H9 (cell line): ENCODE data around the gene MUSK. TPM values are rescaled to one million over a fixed set of nuclear protein-coding genes. Genes with fewer than 3 reads are reported as not detected.

ENCODE experiments used
- DNase-seq: peaks from one replicate; pipeline ENCODE4 v3.0.0-alpha.2; 2017
- H2AFZ ChIP-seq: one replicate; pipeline ENCODE4 v1.6.1; 2013; ENCODE audit warnings: mild to moderate bottlenecking, low read length, control low read depth, moderate library complexity
- H2AK5ac ChIP-seq: 2 replicates; pipeline ENCODE4 v1.6.1; 2013; ENCODE audit warnings: low read length, control low read depth, mixed read lengths; ENCODE audit not compliant: insufficient read length
- H2BK120ac ChIP-seq: one replicate; pipeline ENCODE4 v1.6.1; 2013; ENCODE audit warnings: low read depth, mild to moderate bottlenecking, low read length, control low read depth, inconsistent platforms; ENCODE audit not compliant: poor library complexity, severe bottlenecking
- H2BK12ac ChIP-seq: 2 replicates; pipeline ENCODE4 v1.6.1; 2013; ENCODE audit warnings: low read length, control low read depth, mixed read lengths, low read depth; ENCODE audit not compliant: insufficient read length
- H2BK15ac ChIP-seq: 2 replicates; pipeline ENCODE4 v1.6.1; 2013; ENCODE audit warnings: low read depth, low read length, control low read depth
- H2BK20ac ChIP-seq: one replicate; pipeline ENCODE4 v1.6.1; 2013; ENCODE audit warnings: low read depth, mild to moderate bottlenecking, low read length, control low read depth, inconsistent platforms; ENCODE audit not compliant: poor library complexity, severe bottlenecking
- H2BK5ac ChIP-seq: 2 replicates; pipeline ENCODE4 v1.6.1; 2013; ENCODE audit warnings: low read length, control low read depth, mixed read lengths; ENCODE audit not compliant: insufficient read length
- H3K14ac ChIP-seq: 2 replicates; pipeline ENCODE4 v1.6.1; 2013; ENCODE audit warnings: low read length, control low read depth; ENCODE audit not compliant: insufficient read depth
- H3K18ac ChIP-seq: 2 replicates; pipeline ENCODE4 v1.6.1; 2013; ENCODE audit warnings: low read depth, mild to moderate bottlenecking, mixed read lengths, low read length, control low read depth; ENCODE audit not compliant: insufficient read length
- H3K23ac ChIP-seq: 2 replicates; pipeline ENCODE4 v1.6.1; 2013; ENCODE audit warnings: low read length, control low read depth, mixed read lengths, low read depth; ENCODE audit not compliant: insufficient read length
- H3K23me2 ChIP-seq: 2 replicates; pipeline ENCODE4 v1.6.1; 2013; ENCODE audit warnings: low read depth, mild to moderate bottlenecking, mixed read lengths, low read length, control low read depth; ENCODE audit not compliant: insufficient read length, poor library complexity, severe bottlenecking
- H3K27ac ChIP-seq: 2 replicates; pipeline ENCODE4 v1.5.1; 2013; ENCODE audit warnings: low read length, control low read depth, mixed read lengths, low read depth; ENCODE audit not compliant: insufficient read length
- H3K27me3 ChIP-seq: 2 replicates; pipeline ENCODE4 v1.6.1; 2013; ENCODE audit warnings: low read length, control low read depth, inconsistent platforms; ENCODE audit not compliant: insufficient read depth
- H3K4ac ChIP-seq: 2 replicates; pipeline ENCODE4 v1.6.1; 2013; ENCODE audit warnings: low read depth, mild to moderate bottlenecking, control low read depth, inconsistent platforms, low read length, moderate library complexity
- H3K4me1 ChIP-seq: 2 replicates; pipeline ENCODE4 v1.6.1; 2013; ENCODE audit warnings: low read length, control low read depth, inconsistent platforms; ENCODE audit not compliant: insufficient read depth
- H3K4me2 ChIP-seq: 2 replicates; pipeline ENCODE4 v1.6.1; 2013; ENCODE audit warnings: low read length, control low read depth, mixed read lengths; ENCODE audit not compliant: insufficient read length, insufficient read depth
- H3K56ac ChIP-seq: 2 replicates; pipeline ENCODE4 v1.6.1; 2013; ENCODE audit warnings: low read depth, mild to moderate bottlenecking, mixed read lengths, low read length, control low read depth; ENCODE audit not compliant: insufficient read length
- H3K79me1 ChIP-seq: 2 replicates; pipeline ENCODE4 v1.6.1; 2013; ENCODE audit warnings: low read depth, mild to moderate bottlenecking, moderate library complexity, low read length, control low read depth, inconsistent platforms; ENCODE audit not compliant: insufficient read depth, poor library complexity, severe bottlenecking
- H3K79me2 ChIP-seq: 2 replicates; pipeline ENCODE4 v1.6.1; 2013; ENCODE audit warnings: low read length, control low read depth, inconsistent platforms; ENCODE audit not compliant: insufficient read depth
- H3K9ac ChIP-seq: 2 replicates; pipeline ENCODE4 v1.6.1; 2013; ENCODE audit warnings: low read length, control low read depth, mixed read lengths; ENCODE audit not compliant: insufficient read length; ENCODE audit errors: extremely low read depth
- H3K9me3 ChIP-seq: one replicate; pipeline ENCODE4 v1.6.1; 2013; ENCODE audit warnings: low read depth, low read length, inconsistent platforms; ENCODE audit not compliant: control insufficient read depth
- H3T11ph ChIP-seq: one replicate; pipeline ENCODE4 v1.6.1; 2013; ENCODE audit warnings: mild to moderate bottlenecking, low read length, control low read depth, inconsistent platforms
- H4K20me1 ChIP-seq: one replicate; pipeline ENCODE4 v1.6.1; 2013; ENCODE audit not compliant: control insufficient read depth, insufficient read length, insufficient read depth
- H4K5ac ChIP-seq: 2 replicates; pipeline ENCODE4 v1.6.1; 2013; ENCODE audit warnings: low read depth, mild to moderate bottlenecking, mixed read lengths, low read length, control low read depth; ENCODE audit not compliant: insufficient read length
- H4K8ac ChIP-seq: replicated peaks from 2 replicates; pipeline ENCODE4 v1.6.1; 2013; ENCODE audit warnings: low read length, control low read depth, mixed read lengths, low read depth; ENCODE audit not compliant: insufficient read length
- H4K91ac ChIP-seq: 2 replicates; pipeline ENCODE4 v1.6.1; 2013; ENCODE audit warnings: low read depth, mild to moderate bottlenecking, moderate library complexity, mixed read lengths, low read length, control low read depth; ENCODE audit not compliant: insufficient read length
- H3K27ac Mint-ChIP-seq, 3 experiments: 2 replicates in 2 of 3; 3 replicates in 1 of 3; pipeline ENCODE4 v1.8.0; 2020 to 2021; ENCODE audit warnings: mixed read lengths in 3 of 3, mild to moderate bottlenecking in 1 of 3, moderate library complexity in 1 of 3
- H3K27me3 Mint-ChIP-seq: 2 replicates; pipeline ENCODE4 v1.8.0; 2021; ENCODE audit warnings: low read depth, mild to moderate bottlenecking, moderate library complexity, mixed read lengths
- H3K36me3 Mint-ChIP-seq, 3 experiments: 2 replicates in 2 of 3; 3 replicates in 1 of 3; pipeline ENCODE4 v1.8.0; 2020 to 2021; ENCODE audit warnings: low read depth in 3 of 3, mixed read lengths in 3 of 3; ENCODE audit not compliant: insufficient read depth in 1 of 3
- H3K4me1 Mint-ChIP-seq, 2 experiments: 2 replicates each; pipeline ENCODE4 v1.8.0; 2020; ENCODE audit warnings: mixed read lengths in 2 of 2
- H3K4me3 Mint-ChIP-seq, 2 experiments: 2 replicates in 1 of 2; 3 replicates in 1 of 2; pipeline ENCODE4 v1.8.0; 2020 to 2021; ENCODE audit warnings: mild to moderate bottlenecking in 2 of 2, mixed read lengths in 2 of 2, moderate library complexity in 1 of 2
- H3K9me3 Mint-ChIP-seq, 2 experiments: 2 replicates in 1 of 2; 3 replicates in 1 of 2; pipeline ENCODE4 v1.8.0; 2020; ENCODE audit warnings: mild to moderate bottlenecking in 2 of 2, mixed read lengths in 2 of 2, moderate library complexity in 1 of 2
- WGBS: extraction: QIAGEN DNeasy Blood & Tissue Kit; methylation state at CpG from one replicate; pipeline ENCODE4 v1.1.7; 2013; ENCODE audit warnings: missing lambda C conversion rate, low lambda C conversion rate, mixed read lengths; ENCODE audit not compliant: insufficient read length; ENCODE audit errors: extremely low coverage; 5-methylcytosine and 5-hydroxymethylcytosine counted together
- total RNA-seq: library from RNA; stranded (reverse); gene quantifications from 2 replicates; pipeline ENCODE4 v1.2.1, GENCODE V29; 2021
- TF ChIP-seq, protein P1 (sequence below): fragments of 200-600 bp; sonication (generic); conservative IDR thresholded peaks from 3 replicates; pipeline ENCODE4 v1.8.0; 2021; ENCODE audit warnings: antibody characterized with exemption, mild to moderate bottlenecking

The MUSK gene
- total RNA-seq, 1 experiment from 2014 or later = not detected

DNA sequence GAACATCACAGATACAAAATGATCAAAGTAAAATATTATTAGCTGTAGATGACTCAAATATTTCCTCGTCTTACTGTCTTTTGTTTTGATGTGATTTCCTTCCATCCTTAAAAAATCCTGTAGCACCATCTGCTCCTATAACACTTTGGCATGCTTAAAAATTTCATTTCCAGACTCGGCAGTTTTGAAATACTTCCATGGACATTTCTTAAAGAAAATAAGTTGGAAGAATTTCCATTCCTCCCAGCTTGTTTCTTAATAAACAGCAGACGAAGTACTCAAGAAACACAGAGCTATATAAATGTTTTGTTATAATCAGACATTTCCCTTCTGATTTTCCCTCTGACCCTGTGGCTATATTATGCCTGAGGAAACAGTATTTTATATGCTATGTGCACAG, 47.9 kb upstream of the MUSK start:
- TF ChIP-seq, protein P1, sequence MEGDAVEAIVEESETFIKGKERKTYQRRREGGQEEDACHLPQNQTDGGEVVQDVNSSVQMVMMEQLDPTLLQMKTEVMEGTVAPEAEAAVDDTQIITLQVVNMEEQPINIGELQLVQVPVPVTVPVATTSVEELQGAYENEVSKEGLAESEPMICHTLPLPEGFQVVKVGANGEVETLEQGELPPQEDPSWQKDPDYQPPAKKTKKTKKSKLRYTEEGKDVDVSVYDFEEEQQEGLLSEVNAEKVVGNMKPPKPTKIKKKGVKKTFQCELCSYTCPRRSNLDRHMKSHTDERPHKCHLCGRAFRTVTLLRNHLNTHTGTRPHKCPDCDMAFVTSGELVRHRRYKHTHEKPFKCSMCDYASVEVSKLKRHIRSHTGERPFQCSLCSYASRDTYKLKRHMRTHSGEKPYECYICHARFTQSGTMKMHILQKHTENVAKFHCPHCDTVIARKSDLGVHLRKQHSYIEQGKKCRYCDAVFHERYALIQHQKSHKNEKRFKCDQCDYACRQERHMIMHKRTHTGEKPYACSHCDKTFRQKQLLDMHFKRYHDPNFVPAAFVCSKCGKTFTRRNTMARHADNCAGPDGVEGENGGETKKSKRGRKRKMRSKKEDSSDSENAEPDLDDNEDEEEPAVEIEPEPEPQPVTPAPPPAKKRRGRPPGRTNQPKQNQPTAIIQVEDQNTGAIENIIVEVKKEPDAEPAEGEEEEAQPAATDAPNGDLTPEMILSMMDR = no peak
- no peak overlapping the region for H4K91ac ChIP-seq
- H3K9me3 Mint-ChIP-seq = no peaks in the 10 kb centered on the region; a peak in 1 of 5 replicates
- H4K5ac ChIP-seq = no peak overlapping the region
- no peaks in the 10 kb centered on the region for H3K79me1 ChIP-seq
- no CpG with 5 or more reads among the region's 3 CpGs for WGBS
- DNase-seq = no peak
- no peak overlapping the region for H3K4me2 ChIP-seq
- no peak overlapping the region for H2BK120ac ChIP-seq
- H3K27ac Mint-ChIP-seq = no peak overlapping the region
- H2AFZ ChIP-seq = no peak overlapping the region
- H3K4me1 Mint-ChIP-seq = peaks cover 0 to 12% of the 10 kb centered on the region in 2 experiments; a peak in 2 of 4 replicates
- H3K4me3 Mint-ChIP-seq = no peak overlapping the region
- H3K18ac ChIP-seq = no peak overlapping the region
- H3K36me3 Mint-ChIP-seq = no peaks in the 10 kb centered on the region
- no peaks in the 10 kb centered on the region for H4K20me1 ChIP-seq
- no peak overlapping the region for H2BK15ac ChIP-seq
- H2BK20ac ChIP-seq = no peak overlapping the region
- no peak overlapping the region for H4K8ac ChIP-seq
- H3T11ph ChIP-seq = no peak overlapping the region
- no peak overlapping the region for H2AK5ac ChIP-seq
- no peak overlapping the region for H3K14ac ChIP-seq
- no peak overlapping the region for H3K27ac ChIP-seq
- no peak overlapping the region for H3K9ac ChIP-seq
- H3K56ac ChIP-seq = no peak overlapping the region
- no peak overlapping the region for H3K23ac ChIP-seq
- H3K27me3 Mint-ChIP-seq = no peaks in the 10 kb centered on the region
- no peaks in the 10 kb centered on the region for H3K23me2 ChIP-seq
- H3K9me3 ChIP-seq = no peaks in the 10 kb centered on the region
- no peak overlapping the region for H2BK5ac ChIP-seq
- H3K4me1 ChIP-seq = no peaks in the 10 kb centered on the region
- H3K27me3 ChIP-seq = no peaks in the 10 kb centered on the region
- no peaks in the 10 kb centered on the region for H3K79me2 ChIP-seq
- H3K4ac ChIP-seq = no peak overlapping the region
- no peak overlapping the region for H2BK12ac ChIP-seq
